SU-DHL-6 (cell line): ENCODE results near the gene AKT1S1.

ENCODE experiments used
- H2AFZ ChIP-seq: fragments of 200-600 bp; sonication (generic); 2 replicates; pipeline ENCODE4 v1.6.1; 2014; ENCODE audit warnings: low read depth, mild to moderate bottlenecking, moderate library complexity, mixed read lengths, antibody characterized with exemption, low read length; ENCODE audit not compliant: severe bottlenecking
- H3F3A ChIP-seq: fragments of 200-600 bp; shearing (Covaris generic); 2 replicates; pipeline ENCODE4 v1.6.0; 2016; ENCODE audit warnings: antibody characterized with exemption, mild to moderate bottlenecking; ENCODE audit not compliant: insufficient read depth
- H3K27ac ChIP-seq: fragments of 200-600 bp; sonication (generic); 2 replicates; pipeline ENCODE4 v1.5.1; 2016; ENCODE audit warnings: low read depth, mild to moderate bottlenecking, low read length, moderate library complexity, mixed read lengths
- H3K27me3 ChIP-seq: fragments of 200-600 bp; sonication (generic), shearing (Covaris generic); 2 replicates; pipeline ENCODE4 v1.6.0; 2014; ENCODE audit warnings: mild to moderate bottlenecking, low read length
- H3K36me3 ChIP-seq: fragments of 200-600 bp; sonication (generic); 2 replicates; pipeline ENCODE4 v1.6.1; 2014; ENCODE audit warnings: mild to moderate bottlenecking, low read length, mixed read lengths
- H3K4me2 ChIP-seq: fragments of 300-600, 200-600 bp; shearing (Covaris generic), sonication (generic); 2 replicates; pipeline ENCODE4 v1.6.0; 2014; ENCODE audit warnings: low read length, low read depth, mild to moderate bottlenecking; ENCODE audit not compliant: poor library complexity, severe bottlenecking
- H3K4me3 ChIP-seq: fragments of 200-600 bp; sonication (generic); 2 replicates; pipeline ENCODE4 v1.5.1; 2014; ENCODE audit warnings: antibody characterized with exemption, low read length, mild to moderate bottlenecking, mixed read lengths; ENCODE audit not compliant: insufficient read depth, poor library complexity, severe bottlenecking
- H3K79me2 ChIP-seq: fragments of 200-600 bp; sonication (generic); 2 replicates; pipeline ENCODE4 v1.6.1; 2014; ENCODE audit warnings: mild to moderate bottlenecking, low read length, moderate library complexity; ENCODE audit not compliant: insufficient read depth
- H3K9ac ChIP-seq: fragments of 200-600 bp; sonication (generic); 2 replicates; pipeline ENCODE4 v1.7.0; 2014; ENCODE audit warnings: mild to moderate bottlenecking, low read length
- H3K9me2 ChIP-seq: fragments of 200-600 bp; sonication (generic); replicated peaks from 2 replicates; pipeline ENCODE4 v1.6.1; 2014; ENCODE audit warnings: low read length; ENCODE audit not compliant: insufficient read depth
- H3K9me3 ChIP-seq: fragments of 200-600 bp; sonication (generic); 2 replicates; pipeline ENCODE4 v1.6.1; 2014; ENCODE audit warnings: low read length, mixed read lengths; ENCODE audit not compliant: insufficient read depth
- H4K20me1 ChIP-seq: fragments of 200-600 bp; sonication (generic); 2 replicates; pipeline ENCODE4 v1.6.1; 2014; ENCODE audit warnings: low read depth, mild to moderate bottlenecking, antibody characterized with exemption, low read length, moderate library complexity, mixed read lengths
- CTCF ChIP-seq: fragments of 200-600 bp; sonication (generic); IDR thresholded peaks from one replicate; pipeline ENCODE4 v1.5.1; 2017; ENCODE audit warnings: antibody characterized with exemption, mild to moderate bottlenecking, low read length, moderate library complexity; ENCODE audit not compliant: insufficient read depth, poor library complexity, severe bottlenecking
- EZH2phosphoT487 ChIP-seq: fragments of 200-600 bp; sonication (generic), shearing (Covaris generic); conservative IDR thresholded peaks from 2 replicates; pipeline ENCODE4 v1.6.1; 2018; ENCODE audit warnings: mild to moderate bottlenecking, antibody characterized with exemption, low read length, moderate library complexity, mixed read lengths

The AKT1S1 gene

GRCh38 chr19:49882643-49883042, 5.5 kb upstream of the AKT1S1 start:
- Histone ChIP-seq H3K9me2 (no peaks in the 10 kb centered on the region), H3K9ac (no peak overlapping the region), H3K27me3 (no peaks in the 10 kb centered on the region), H4K20me1 (no peaks in the 10 kb centered on the region), H3K27ac (no peak overlapping the region), H2AFZ (no peak overlapping the region), H3K4me2 (no peak overlapping the region), H3K9me3 (no peaks in the 10 kb centered on the region), H3K4me3 (no peak overlapping the region), H3K79me2 (no peaks in the 10 kb centered on the region), H3K36me3 (peaks cover 8% of the 10 kb centered on the region; the same call in 1 of the 2 replicates), H3F3A (peaks cover 7% of the 10 kb centered on the region; the same call in 1 of the 2 replicates)
- TF ChIP-seq CTCF (no peak), EZH2phosphoT487 (no peak)

- Histone ChIP-seq H3K27ac (no peak overlapping the region), H4K20me1 (no peaks in the 10 kb centered on the region), H3K9me3 (no peaks in the 10 kb centered on the region), H3K9ac (no peak overlapping the region), H3K36me3 (peaks cover 8% of the 10 kb centered on the region; the same call in 1 of the 2 replicates), H2AFZ (no peak overlapping the region), H3K9me2 (no peaks in the 10 kb centered on the region), H3K4me3 (no peak overlapping the region), H3F3A (peaks cover 7% of the 10 kb centered on the region; the same call in 1 of the 2 replicates), H3K4me2 (no peak overlapping the region), H3K27me3 (no peaks in the 10 kb centered on the region), H3K79me2 (no peaks in the 10 kb centered on the region)
- TF ChIP-seq EZH2phosphoT487 (no peak), CTCF (no peak)
Measured at GRCh38 chr19:49881672-49882394, 4.7 kb upstream of the AKT1S1 start.

DNA sequence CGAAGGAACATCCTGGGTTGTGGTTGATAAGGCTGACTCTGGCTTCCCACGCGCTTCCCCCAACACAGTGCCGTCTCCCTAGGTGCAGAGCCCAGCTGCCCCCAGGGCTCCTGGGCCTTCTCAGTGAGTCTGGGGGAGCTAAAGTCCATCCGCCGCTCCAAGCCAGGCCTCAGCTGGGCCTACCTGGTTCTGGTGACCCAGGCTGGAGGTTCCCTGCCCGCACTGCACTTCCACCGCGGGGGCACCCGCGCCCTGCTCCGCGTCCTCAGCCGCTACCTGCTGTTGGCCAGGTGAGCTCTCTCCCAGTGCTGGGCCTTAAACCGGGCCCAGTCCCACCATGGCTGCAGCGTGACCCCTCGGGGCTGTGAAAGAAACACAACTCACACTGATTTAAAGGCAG, 4.0 kb upstream of the AKT1S1 start:
- no peak overlapping the region for H3K4me2 ChIP-seq
- H3K27ac ChIP-seq, result no peak overlapping the region
- H2AFZ ChIP-seq, result no peak overlapping the region
- H3K36me3 ChIP-seq, result peaks cover 8% of the 10 kb centered on the region; the same call in 1 of the 2 replicates
- H3K27me3 ChIP-seq, result no peaks in the 10 kb centered on the region
- H4K20me1 ChIP-seq, result no peaks in the 10 kb centered on the region
- TF ChIP-seq CTCF (no peak), EZH2phosphoT487 (no peak)
- H3K9ac ChIP-seq, result no peak overlapping the region
- no peak overlapping the region for H3K4me3 ChIP-seq
- no peaks in the 10 kb centered on the region for H3K9me3 ChIP-seq
- H3K9me2 ChIP-seq, result no peaks in the 10 kb centered on the region
- H3K79me2 ChIP-seq, result no peaks in the 10 kb centered on the region
- H3F3A ChIP-seq, result peaks cover 1% of the 10 kb centered on the region; the same call in 1 of the 2 replicates
